Activated naive CD4-positive, alpha-beta T cell (primary cell): ENCODE data around the gene DAP.
"Not testable (repeated sequence)": the region's sequence is repeated elsewhere in the genome, so short reads cannot be mapped to it uniquely, and the experiment has no call there.

Experiments
- DNase-seq, 4 experiments: peaks; one replicate each; lab custom pipeline; 2025; lab: John Stamatoyannopoulos, UW

DAP gene

DNA sequence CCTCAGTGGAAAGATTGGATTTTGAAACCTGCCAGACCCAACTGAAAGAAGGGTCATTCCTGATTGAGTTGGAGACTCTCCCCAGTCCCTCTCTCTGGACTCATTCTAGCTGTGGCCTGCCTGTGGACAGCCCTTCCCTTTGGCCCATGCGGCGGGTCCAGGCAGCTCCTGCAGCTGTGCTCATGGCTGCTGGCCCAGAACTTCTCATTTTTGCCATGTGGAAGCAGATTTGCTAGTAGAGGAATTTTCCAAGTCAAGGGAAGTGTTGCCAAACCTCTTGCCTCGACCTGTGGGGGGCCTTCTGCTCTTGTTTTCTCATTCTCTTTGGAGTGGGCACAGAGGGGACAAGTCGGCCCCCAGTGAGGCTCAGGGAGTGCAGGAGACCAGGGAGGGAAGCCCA, 108.0 kb downstream of the DAP start:
- DNase-seq = no peak

DNA sequence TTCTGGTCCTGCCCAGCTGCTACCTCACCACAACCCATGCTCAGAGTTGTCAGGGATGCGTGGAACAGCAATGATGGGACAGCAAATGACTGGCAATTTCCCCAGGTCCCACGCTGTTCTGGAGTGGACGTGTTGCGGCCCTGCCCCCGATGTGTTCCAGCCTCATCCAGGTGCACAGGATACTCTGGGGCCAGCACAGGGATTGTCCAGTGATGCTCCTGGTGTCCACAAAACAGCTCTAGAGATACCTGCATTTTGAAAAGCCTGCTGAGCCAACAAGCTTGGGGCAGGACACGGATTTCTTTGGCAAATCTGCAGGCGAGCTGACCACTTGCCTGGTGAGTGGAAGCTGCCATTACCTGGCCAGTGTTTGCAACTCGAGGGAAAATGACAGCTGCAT, 108.4 kb downstream of the DAP start:
- DNase-seq = no peak

DNA sequence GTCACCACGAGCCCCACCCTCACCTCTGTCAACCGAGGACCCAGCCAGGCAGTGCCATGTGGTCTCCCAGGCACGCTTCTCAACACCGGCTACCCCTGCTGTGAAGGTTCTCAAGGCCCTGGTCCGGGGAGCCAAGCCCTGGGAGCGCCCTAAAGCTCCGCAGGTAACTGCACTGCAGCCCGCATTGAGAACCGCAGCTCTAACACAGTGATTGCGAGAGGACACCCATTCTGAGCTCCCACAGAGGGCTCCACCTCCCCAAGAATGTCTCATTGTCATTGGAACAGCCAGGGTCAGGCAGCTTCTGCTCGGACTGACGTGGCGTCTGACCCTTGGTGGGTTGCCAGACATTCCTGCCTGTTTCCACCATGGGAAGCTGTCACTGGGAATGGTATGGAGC, 108.9 kb downstream of the DAP start:
- DNase-seq = no peak

DNA sequence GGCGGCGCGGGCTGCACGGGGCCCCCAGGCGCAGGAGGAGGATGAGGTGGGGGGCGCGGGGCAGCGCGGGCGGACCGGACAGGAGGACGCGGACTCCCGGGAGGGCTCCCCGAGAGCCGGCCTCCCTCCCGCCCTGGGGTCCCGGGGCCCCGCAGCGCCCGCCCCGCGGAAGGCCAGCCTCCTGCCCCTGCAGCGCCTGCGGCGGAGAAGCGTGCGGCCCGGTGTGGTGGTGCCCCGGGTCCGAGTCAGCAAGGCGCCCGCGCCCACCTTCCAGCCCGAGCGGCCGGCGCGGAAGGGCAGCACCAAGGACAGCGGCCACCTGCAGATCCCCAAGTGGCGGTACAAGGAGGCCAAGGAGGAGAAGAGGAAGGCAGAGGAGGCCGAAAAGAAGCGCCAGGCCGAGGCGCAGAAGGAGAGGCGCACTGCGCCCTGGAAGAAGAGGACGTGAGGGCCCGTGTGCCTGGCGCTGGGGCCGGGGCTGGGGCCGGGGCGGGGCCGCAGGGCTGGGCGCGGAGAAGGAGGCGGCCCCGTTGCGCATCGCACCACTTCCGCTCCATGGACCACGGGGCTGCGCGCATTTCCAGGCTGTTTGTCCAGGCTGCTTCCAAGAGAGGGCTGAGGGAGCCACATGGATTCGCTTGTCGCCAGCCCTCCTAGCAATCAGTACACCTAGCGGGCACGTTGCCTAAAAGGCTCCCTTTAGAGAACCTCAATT, 111.2 kb downstream of the DAP start:
- no peak for DNase-seq

DNA sequence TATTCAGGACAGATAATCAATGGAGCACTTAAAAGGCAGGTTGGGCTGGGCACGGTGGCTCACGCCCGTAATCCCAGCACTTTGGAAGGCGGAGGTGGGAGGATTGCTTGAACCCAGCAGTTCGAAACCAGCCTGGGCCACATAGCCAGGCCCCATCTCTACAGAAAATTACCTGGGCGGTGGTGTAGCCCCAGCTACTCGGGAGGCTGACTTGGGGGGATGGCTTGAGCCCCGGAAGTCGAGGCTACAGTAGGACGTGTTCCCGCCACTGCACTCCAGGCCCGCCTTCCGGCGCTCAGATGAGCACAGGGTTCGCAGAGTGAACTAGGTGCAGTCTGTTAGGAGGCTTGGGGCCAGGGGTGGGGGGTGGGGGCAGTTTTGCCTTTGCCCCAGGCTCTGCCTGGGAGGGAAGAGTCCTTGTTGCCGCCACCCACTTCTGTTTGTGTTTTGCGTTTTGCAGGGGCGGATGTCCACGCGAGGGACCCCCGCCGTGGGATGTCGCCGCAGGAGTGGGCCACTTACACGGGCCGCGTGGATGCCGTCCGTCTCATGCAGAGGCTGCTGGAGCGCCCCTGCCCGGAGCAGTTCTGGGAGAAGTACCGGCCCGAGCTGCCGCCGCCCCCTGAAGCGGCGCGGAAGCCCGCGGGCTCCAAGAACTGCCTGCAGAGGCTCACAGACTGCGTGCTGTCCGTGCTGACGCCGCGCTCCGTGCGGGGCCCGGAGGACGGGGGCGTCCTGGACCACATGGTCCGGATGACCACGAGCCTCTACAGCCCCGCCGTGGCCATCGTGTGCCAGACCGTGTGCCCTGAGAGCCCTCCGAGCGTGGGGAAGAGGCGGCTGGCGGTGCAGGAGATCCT, 112.0 kb downstream of the DAP start:
- DNase-seq = no peak

DNA sequence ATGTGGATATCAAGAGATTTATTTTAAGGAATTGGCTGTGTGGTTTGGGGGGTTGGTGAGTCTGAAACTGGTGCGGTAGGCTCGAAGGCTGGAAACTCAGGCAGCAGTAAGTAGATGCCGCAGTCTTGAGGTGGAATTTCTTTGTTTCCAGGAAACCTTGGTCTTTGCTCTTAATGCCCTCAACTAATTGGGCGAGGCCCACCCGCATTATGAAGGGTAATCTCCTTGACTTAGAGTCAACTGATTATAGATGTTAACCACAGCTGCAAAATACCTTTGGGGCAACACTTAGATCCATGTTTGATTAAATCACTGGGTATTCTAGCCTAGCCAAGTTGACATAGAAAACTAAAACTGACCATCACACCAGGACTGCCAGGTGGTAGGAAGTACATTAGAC, 113.4 kb downstream of the DAP start:
- DNase-seq = no peak

DNA sequence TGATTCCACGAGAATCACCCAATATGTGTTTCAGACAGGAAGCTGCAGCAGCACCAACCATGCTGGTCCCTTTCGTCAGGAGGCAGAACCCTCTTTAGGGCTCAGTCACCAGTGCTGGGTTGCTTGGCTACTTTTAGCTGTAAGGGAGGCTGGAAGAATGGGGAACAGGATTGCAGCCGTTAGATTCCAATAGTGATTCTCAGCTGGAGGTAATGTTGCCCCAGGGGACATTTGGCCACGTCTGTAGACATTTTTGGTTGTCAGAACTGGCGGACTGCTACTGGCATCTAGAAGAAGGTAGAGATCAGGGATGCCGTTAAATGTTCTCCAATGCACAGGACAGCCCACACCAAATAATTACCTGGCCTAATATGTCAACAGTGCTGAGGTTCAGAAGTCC, 115.4 kb downstream of the DAP start:
- DNase-seq = no peak

DNA sequence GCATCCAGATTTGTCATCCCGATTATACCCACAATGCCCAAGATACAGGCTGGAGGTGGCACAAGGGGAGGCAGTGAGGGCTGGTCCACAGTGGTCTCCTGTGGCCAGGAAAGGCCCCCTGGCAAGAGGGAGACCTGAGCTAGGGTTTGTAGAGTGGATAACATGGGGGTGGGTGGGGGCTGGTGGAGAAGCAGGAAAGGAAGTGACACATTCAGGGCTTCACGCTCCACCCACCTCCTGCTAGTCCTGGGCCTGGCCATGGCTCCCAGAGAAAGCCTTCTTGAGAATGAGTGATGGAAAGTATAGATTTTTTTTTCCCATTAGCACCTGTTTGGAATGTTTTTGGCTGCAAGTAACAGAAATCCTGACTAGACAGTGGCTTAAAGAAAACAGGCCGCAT, 115.9 kb downstream of the DAP start:
- DNase-seq = no peak

DNA sequence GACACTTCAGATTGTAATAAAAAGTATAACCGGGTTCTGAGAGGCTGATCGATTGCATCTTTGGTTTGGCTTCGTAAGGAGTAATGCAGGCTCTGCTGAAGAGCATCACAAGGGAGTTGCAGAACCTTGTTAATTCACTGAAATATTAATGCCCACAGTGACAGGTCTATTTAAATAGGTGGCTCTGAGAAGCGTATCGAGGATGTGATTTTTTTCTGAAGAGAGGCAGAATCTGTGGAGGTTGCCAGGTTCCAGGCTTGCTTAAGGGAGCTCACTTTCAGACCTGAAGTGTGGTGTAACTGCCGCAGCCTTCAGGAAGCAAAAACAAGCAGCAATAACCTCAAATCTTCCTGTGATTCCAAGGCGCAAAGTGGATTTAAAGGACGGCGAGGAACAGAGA, 116.8 kb downstream of the DAP start:
- DNase-seq = no peak

DNA sequence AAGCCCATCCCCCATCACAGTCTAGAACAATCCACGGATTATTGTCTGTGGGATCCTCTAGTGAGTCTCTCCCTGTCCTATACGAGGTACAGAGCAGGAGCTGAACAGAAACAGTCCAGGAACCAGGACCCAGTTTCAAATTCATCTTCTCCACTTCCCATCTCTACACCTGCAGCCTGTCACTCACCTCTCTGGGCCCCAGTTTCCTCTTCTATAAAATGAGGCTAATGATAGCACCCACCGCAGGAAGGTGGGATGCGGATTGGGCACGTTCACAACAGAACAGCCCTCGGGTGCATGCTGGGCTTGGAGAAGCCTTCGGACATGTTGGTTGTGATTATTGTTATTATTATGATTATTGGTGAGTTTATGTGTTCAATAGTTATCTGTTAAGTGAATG, 118.7 kb downstream of the DAP start:
- no peak for DNase-seq

DNA sequence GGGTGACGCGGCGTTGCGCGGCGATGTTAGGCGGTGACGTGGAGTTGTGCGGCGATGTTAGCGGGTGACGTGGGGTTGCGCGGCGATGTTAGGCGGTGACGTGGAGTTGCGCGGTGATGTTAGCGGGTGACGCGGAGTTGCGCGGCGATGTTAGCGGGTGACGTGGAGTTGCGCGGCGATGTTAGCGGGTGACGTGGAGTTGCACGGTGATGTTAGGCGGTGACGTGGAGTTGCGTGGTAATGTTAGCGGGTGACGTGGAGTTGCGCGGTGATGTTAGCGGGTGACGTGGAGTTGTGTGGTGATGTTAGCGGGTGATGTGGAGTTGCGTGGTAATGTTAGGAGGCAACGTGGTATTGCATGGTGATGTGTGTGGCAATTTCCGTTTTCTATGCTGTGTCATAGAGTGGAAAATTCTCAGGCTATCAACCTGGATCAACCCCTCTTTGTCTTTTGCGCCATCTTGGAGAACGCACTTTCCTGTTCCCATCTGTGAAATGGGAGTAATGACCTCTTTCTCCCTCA, 121.1 kb downstream of the DAP start:
- no peak for DNase-seq

DNA sequence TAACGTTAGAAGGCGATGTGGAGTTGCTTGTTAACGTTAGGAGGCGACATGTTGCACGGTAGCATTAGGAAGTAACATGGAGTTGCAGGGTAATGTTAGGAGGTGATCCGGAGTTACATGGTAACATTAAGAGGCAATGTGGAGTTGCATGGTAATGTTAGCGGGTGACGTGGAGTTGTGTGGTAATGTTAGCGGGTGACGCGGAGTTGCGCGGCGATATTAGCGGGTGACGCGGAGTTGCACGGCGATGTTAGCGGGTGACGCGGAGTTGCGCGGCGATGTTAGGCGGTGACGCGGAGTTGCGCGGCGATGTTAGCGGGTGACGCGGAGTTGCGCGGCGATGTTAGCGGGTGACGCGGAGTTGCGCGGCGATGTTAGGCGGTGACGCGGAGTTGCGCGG, 122.3 kb downstream of the DAP start:
- not testable (repeated sequence) for DNase-seq

DNA sequence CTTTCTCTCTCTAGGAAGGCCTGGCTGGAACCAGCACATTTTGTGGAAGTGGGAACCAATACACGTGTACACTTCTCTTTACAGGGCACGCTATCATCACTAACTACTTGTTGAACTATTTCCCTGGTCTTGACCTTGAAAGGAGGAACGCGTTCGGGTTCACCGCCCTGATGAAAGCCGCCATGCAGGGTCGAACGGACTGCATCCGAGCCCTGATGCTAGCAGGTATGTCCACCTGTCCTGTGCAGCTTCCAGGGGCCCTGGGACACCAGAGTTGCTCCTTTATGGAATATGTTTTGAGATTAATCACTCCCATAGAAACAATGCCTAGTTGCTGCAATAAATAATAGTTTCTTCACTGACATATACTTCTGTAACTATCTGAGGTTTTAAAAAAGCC, 123.1 kb downstream of the DAP start:
- no peak for DNase-seq

DNA sequence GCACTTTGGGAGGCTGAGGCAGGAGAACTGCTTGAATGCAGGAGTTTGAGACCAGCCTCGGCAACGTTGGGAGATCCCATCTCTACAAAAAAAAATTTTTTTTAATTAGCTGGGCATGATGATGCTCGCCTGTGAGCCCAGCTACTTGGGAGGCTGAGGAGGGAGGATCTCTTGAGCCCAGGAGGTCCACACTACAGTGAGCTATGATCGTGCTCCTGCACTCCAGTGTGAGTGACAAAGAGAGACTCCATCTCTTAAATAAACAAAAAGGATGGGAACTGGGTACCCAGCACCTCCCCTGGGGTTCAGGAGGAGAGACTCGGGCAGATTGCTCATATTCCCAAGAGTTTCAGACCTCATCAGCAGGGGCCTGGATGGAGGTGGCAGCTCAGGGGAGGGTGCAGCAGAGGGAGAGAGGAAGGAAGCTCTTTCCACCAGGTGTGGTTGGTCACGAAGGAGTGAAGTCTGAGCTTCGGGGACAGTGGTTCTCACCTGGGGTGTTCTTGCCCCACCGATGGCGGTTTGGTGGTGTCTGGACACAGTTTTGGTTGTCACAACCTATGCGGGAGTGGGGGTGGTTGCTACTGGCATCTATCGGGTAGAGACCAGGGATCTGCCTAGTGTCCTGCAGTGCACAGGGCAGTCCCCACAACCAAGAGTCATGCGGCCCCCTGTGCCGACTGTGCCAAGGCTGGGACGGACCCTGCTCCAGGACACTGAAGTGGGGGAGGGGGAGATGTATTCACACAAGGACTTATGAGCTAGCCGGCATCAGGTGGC, 124.5 kb downstream of the DAP start:
- no peak for DNase-seq

DNA sequence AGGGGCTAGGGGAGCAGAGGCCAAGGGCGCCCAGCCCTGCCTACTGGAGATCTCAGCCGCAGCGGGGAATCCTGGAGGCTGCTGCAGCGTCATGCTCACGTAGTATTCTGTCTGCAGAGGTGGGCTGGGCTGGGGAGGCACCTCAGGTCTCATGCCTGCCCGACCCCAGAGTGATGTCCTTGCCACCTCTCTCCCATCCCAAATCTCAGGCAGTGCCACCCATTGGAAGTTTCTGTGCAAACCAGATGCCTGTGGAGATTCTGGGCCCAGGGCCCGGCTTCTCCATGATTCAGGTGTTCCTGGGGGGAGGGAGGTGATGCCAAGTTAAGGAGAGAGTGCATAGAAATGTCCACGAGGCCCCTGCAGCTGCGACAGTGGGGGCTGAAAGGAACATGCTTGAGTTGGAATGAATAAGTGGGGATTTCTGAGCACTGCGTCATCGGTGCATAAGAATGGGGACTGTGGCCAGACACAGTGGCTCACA, 125.1 kb downstream of the DAP start:
- no peak for DNase-seq

DNA sequence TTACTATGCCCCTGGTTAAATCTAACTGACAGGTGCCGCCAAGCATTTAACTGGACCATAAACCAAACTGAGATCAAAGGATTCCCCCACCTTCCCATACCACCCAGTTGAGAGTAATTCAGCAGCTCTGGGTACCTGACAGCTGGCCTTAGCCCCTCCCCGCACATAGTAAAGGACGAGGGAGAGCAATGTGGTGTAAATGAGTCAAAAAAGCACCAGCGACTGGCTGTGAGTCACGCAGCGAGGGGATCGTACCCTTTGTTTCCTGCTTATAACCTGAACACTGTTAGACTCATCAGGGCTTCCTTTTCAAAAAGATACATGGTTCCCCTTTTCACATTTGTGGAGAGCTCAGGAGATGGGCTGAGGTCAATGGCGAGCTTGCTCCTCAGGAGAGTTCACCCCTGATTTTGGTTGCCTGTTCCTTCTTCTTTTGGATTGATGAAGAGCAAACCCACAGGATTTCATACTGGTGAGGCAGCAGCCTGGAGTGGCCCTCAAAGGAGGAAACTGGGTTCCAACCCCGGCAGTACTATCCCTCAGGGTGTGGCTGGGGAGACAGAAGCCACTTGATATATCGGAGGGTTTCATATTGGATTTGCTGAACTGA, 125.7 kb downstream of the DAP start:
- DNase-seq = peak in 1 of 4 experiments; percentile 3

DNA sequence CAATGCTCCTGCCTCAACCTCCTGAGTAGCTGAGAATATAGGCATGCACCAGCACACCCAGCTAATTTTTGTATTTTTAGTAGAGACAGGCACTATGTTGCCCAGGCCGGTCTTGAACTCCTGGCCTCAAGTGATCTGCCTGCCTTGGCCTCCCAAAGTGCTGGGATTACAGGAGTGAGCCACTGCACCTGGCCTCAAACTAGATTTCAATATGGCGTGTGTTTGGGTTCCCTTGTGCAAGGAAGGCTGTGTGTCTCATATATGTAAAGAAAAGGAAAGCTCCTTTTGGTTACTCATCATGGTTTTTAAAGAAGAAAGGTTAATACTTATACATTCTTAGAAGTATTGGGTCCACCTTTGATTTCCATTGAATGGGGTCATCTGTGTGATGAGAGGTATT, 126.5 kb downstream of the DAP start:
- DNase-seq = no peak

DNA sequence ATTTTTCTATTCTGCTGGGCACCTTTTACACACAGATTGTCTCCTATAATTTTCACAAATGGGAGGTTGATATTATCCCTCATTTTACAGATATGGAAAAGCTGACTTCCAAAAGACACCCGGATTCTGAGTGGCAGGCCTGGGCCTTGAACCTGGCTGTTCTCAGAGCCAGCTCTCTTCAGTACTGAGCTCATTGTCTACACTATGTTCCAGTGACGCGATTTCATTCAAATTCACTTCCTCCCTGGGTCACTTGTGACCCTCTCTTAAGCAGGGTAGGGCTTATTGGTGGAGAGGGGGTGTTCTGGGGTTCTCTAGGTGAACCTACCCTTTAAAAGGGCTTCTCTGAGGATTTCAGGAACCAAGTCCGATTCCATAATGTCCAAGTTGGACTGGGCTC, 127.0 kb downstream of the DAP start:
- no peak for DNase-seq

DNA sequence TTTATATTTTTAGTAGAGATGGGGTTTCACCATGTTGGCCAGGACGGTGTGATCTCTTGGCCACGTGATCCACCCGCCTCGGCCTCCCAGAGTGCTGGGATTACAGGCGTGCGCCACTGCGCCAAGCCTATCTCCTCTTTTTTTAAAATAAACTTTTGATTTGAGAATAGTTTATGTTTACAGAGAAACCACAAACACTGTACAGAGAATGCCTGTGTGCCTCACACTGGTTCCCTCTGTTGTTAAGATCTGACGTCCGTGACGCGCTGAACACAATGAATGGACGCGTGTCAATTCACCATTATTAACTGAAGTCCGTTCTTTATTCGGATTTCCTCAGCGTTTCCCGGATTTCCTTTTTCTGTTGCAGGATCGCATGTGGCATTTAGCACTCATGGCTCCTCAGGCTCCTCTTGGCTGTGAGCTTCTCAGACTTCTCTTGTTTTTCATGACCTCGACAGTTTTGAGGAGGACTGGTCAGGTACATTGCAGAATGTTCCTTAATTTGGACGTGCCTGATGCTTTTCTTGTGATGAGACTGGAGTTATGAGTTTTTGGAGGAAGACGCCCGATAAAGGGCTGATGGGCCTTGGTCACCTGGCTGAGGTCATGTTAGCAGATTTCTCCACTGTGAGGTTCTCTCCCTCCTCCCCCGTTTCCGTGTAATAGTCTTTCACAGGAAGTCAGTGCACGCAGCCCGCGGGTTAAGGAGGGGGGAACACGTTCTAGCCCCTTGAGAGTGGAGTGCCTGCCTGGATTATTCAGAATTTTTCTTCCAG, 127.6 kb downstream of the DAP start:
- DNase-seq = no peak

DNA sequence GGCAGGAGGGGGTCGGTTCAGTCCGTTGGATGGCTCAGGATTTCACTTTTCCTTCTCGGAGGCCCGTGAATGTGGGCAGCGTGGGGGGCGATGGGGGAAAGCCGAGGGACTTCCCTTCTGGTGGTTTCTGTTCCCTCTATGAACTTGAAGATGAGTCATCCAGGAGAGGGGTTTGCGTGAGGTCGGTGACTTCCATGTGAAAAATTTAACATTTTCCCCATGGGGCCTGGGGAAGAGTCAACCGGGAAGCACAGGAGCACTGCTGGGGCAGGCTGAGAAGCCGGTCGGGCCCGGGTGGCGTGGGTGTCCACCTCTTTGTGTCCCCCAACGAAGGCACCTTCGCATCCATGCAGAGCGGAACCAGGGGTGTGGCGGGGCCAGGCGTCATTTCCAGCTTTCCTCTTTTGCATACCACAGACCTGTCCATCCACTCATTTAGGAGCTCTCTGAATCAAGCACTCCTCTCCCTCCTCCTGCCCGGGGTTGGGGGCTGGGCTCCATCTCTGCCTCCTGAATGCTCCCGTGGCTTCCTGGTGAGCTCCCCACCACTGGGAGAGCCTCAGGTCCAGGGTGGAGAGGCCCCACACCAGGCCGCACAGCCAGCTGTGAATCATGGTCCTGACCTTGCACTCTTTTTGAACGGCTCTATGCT, 128.8 kb downstream of the DAP start:
- no peak for DNase-seq
